GM12875 (cell line): Measurements from ENCODE around the gene GRID2IP.

ENCODE experiments used
- H3K4me3 ChIP-seq: one replicate; pipeline ENCODE4 v1.5.1; 2011; ENCODE audit warnings: low read depth, low read length, control low read depth
- CTCF ChIP-seq: IDR thresholded peaks from 2 replicates; pipeline ENCODE4 v1.5.1; 2011; ENCODE audit warnings: low read depth, mild to moderate bottlenecking, control low read depth, inconsistent platforms, low read length, moderate library complexity, borderline replicate concordance; ENCODE audit not compliant: insufficient read depth

The GRID2IP gene

GRCh38 chr7:6571160-6571779, 20.0 kb upstream of the GRID2IP start:
- no peak overlapping the region for H3K4me3 ChIP-seq
- TF ChIP-seq CTCF: no peak

GRCh38 chr7:6567886-6568285, 16.6 kb upstream of the GRID2IP start:
- TF ChIP-seq CTCF: no peak
- no peak overlapping the region for H3K4me3 ChIP-seq

GRCh38 chr7:6565655-6566054, 14.4 kb upstream of the GRID2IP start:
- no peak for TF ChIP-seq CTCF
- no peak overlapping the region for H3K4me3 ChIP-seq

- no peak overlapping the region for H3K4me3 ChIP-seq
- no peak for TF ChIP-seq CTCF
Observed at GRCh38 chr7:6563936-6564770, 12.9 kb upstream of the GRID2IP start.

- H3K4me3 ChIP-seq: no peak overlapping the region
- TF ChIP-seq CTCF: no peak
Observed at GRCh38 chr7:6562106-6562505, 10.8 kb upstream of the GRID2IP start.

GRCh38 chr7:6559896-6560295, 8.6 kb upstream of the GRID2IP start:
- H3K4me3 ChIP-seq: no peak overlapping the region
- TF ChIP-seq CTCF: no peak

- TF ChIP-seq CTCF: peak; percentile 50
- no peak overlapping the region for H3K4me3 ChIP-seq
Observed at GRCh38 chr7:6558837-6559236, 7.6 kb upstream of the GRID2IP start.
